Muscle layer of colon (tissue), 2 donors: ENCODE data around the gene LPP.
A peak's percentile ranks its signal among the peaks of the same experiment; 100 is the strongest.

Experiments
- H3K27ac ChIP-seq: one replicate; pipeline ENCODE4 v1.7.0; 2013; ENCODE audit warnings: low read depth, mild to moderate bottlenecking, low read length, moderate library complexity
- H3K27me3 ChIP-seq, 2 donors: one replicate each; pipeline ENCODE4 v1.7.0; 2013; ENCODE audit warnings: low read length in 2 of 2, mild to moderate bottlenecking in 2 of 2; ENCODE audit not compliant: insufficient read depth in 2 of 2, control insufficient read depth in 1 of 2
- H3K36me3 ChIP-seq: one replicate; pipeline ENCODE4 v1.7.0; 2013; ENCODE audit warnings: mild to moderate bottlenecking, low read length; ENCODE audit not compliant: insufficient read depth
- H3K4me1 ChIP-seq: one replicate; pipeline ENCODE4 v1.7.0; 2013; ENCODE audit warnings: mild to moderate bottlenecking, low read length; ENCODE audit not compliant: insufficient read depth
- H3K4me3 ChIP-seq, 2 donors: one replicate each; pipeline ENCODE4 v1.7.0; 2013; ENCODE audit warnings: low read length in 2 of 2, low read depth in 1 of 2, mild to moderate bottlenecking in 1 of 2, moderate library complexity in 1 of 2
- H3K9ac ChIP-seq: one replicate; pipeline ENCODE4 v1.7.0; 2013; ENCODE audit warnings: low read length
- H3K9me3 ChIP-seq: one replicate; pipeline ENCODE4 v1.7.0; 2013; ENCODE audit warnings: mild to moderate bottlenecking, low read length
- donor health status: abdominal sarcoma.
- donor health status: Adenocarcinoma of cecum.

Gene LPP

DNA sequence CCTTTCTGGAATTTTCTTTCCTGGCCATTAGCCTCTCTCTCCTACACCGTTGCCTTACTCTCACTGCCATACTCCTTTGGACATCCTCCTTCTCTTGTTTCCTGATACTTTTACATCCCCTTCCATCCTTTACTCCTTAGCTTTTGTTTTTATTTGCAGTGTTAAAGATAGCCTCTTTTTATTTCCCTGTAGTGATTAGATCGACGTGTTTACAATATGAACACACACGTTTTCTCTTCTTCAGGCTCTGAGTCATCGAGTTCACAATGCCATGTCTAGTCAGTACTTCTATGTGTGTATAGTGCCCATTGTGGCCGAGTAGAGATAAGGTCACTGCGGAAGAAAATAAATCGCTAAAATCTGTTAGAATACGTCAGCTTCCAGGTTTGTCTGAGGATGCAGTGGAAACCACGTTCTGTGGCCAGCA, 208.5 kb downstream of the LPP start:
- Histone ChIP-seq H3K9ac (no peak overlapping the region), H3K9me3 (no peaks in the 10 kb centered on the region), H3K4me1 (peaks cover 57% of the 10 kb centered on the region), H3K36me3 (no peaks in the 10 kb centered on the region), H3K4me3 (no peak overlapping the region), H3K27ac (no peak overlapping the region), H3K27me3 (no peaks in the 10 kb centered on the region)

DNA sequence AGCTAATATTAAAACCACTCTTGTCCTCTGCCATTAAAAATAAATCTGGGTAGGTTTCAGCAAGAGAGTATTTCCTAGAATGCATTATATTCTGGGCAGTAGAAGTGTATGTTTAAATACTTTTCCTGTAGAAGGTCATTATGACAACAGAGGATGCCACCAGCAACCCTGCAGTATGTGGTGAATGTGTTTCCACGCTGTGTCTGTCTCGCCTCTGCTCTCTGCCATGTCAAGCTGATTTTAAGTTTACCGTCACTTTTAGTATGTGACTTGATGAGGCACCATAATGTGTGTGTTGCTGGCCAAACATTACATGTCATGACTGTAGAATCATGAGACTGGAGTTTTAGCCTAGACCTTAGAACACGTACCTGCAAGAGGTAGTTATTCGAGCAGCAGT, 211.2 kb downstream of the LPP start:
- H3K4me1 ChIP-seq, result peaks cover 46% of the 10 kb centered on the region
- peak overlapping the region; percentile 1 for H3K27ac ChIP-seq

DNA sequence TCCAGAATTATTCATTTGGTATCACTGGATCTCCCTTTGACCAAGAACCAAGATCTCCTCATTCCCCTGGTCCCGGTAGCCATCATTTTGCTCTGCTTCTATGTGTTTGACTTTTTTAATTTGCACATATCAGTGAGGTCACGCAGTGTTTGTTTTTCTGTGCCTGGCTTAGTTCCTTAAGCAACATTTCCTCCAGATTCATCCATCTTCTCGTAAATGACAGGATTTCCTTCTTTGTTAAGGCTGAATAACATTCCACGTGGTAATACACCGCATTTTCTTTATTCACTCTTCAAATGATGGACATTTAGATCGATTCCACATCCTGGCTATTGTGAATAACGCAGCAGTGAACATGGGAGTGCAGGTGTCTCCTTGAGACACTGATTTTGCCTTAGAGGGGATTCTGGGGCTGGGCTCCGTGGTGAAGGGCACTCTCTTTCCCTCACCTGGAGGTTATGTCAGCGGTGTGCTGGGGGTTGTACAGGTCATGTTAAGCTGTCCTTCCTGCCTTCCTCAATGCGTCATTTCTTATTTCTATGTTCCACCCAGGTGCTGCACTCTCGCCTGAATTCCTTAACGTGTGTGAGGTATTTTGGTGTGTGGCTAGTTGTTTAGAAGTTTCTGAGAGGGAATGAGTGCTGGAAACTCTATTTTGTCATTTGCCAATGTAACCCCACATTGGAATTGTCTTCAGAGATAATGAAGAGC, 212.2 kb downstream of the LPP start:
- peaks cover 46% of the 10 kb centered on the region for H3K4me1 ChIP-seq
- no peaks in the 10 kb centered on the region for H3K27me3 ChIP-seq
- H3K9me3 ChIP-seq, result no peaks in the 10 kb centered on the region
- H3K4me3 ChIP-seq, result no peak overlapping the region
- no peaks in the 10 kb centered on the region for H3K36me3 ChIP-seq
- peak overlapping the region; percentile 39 for H3K27ac ChIP-seq
- peak overlapping the region; percentile 12 for H3K9ac ChIP-seq

More for the DNA sequence above, 211.2 kb downstream of the LPP start:
- H3K27me3 ChIP-seq, result no peaks in the 10 kb centered on the region
- H3K9me3 ChIP-seq, result no peaks in the 10 kb centered on the region
- no peaks in the 10 kb centered on the region for H3K36me3 ChIP-seq
- H3K4me3 ChIP-seq, result no peak overlapping the region
- H3K9ac ChIP-seq, result no peak overlapping the region

DNA sequence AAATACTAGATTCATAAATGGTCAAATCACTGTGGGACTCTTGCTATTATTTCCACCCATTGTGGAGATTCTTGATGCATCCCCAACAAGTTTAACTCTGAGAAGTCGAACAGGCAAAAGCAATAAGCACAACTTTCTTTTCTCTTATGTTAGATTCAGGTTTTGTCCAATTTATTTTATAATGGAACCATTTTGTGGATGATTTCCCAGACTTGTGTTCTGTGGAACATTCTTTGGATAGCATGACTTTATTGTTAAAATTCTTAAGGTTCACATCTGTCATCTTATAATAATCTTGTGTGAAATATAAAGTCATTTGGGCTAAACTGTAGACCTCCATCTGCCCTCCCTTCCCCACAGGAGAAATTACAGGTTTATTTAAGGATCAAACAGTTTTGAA, 213.7 kb downstream of the LPP start:
- Histone ChIP-seq H3K27me3 (no peaks in the 10 kb centered on the region), H3K27ac (no peak overlapping the region), H3K9me3 (no peaks in the 10 kb centered on the region), H3K4me1 (peaks cover 42% of the 10 kb centered on the region), H3K36me3 (no peaks in the 10 kb centered on the region), H3K9ac (no peak overlapping the region), H3K4me3 (no peak overlapping the region)

DNA sequence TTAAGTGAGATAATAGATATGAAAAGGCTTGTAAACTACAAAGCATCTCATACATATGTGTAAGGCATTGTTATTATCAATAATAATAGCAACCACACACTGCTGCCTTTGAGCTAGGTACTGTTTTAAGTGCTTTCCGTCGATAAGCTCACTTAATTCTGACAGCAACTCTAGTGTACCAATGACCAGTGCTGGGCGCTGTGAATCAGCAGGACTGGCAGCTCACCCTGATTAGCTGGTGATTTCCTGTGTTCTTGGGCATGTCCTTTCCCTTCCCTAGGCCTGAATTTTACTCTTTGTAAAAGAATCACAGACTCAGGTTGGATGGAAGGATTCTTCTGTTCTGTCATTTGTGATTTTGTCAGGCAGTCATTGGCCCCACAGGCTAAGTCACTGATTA, 215.6 kb downstream of the LPP start:
- H3K4me1 ChIP-seq, result peaks cover 34% of the 10 kb centered on the region
- no peaks in the 10 kb centered on the region for H3K9me3 ChIP-seq
- no peak overlapping the region for H3K9ac ChIP-seq
- no peaks in the 10 kb centered on the region for H3K36me3 ChIP-seq
- no peak overlapping the region for H3K27ac ChIP-seq
- H3K4me3 ChIP-seq, result no peak overlapping the region
- H3K27me3 ChIP-seq, result no peaks in the 10 kb centered on the region

DNA sequence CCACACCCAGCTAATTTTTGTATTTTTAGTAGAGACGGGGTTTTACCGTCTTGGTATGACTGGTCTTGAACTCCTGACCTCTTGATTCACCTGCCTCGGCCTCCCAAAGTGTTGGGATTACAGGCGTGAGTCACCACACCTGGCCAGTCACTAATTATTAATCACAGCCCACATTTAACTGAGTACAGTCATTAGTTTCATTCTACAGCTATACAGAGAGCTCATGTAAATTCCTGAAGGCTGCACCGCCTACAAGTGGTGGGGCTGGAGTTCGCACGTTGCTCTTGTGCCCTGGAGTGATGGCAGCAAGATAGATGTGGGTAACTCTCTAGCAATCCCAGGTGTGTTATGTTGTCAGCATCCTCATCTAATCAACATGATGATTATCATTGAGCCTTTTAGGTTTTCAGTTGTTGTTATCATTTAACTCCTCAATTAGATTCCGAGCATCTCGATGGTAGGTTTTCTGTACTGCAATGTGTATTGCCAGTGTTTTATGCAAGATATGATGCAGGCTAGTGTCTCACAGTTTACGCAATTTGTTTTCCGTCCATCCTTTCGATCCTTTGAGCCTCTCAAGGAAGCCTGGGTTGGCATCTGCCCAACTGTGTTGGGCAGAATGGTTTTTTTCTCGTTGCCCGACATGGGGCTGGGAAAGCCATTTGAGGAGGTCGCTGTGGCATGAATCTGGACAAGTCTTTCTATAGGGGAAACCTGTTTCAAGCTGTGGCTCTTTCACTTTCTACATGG, 216.3 kb downstream of the LPP start:
- Histone ChIP-seq H3K9me3 (no peaks in the 10 kb centered on the region), H3K27ac (no peak overlapping the region), H3K27me3 (no peaks in the 10 kb centered on the region), H3K4me3 (no peak overlapping the region), H3K4me1 (peaks cover 26% of the 10 kb centered on the region), H3K36me3 (no peaks in the 10 kb centered on the region), H3K9ac (no peak overlapping the region)

DNA sequence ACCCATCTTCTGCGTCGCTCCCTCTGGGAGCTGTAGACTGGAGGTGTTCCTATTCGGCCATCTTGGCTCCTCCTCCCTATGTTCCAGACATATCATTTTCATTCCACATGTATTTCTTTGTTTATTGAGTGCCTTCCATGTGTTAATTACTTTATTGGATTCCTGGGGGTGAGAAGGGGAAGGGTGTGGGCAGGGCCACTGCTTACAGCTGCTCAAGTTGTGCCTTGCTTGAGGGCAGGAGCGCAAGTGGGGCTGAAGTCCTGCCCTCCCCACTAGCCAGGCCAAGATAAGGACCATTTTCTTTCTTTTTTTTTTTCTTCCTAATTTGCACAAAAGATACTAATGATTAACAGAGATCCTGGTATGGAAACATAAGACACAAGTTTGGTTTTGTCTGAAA, 224.8 kb downstream of the LPP start:
- Histone ChIP-seq H3K27me3 (no peaks in the 10 kb centered on the region), H3K4me1 (peaks cover 1% of the 10 kb centered on the region), H3K9me3 (no peaks in the 10 kb centered on the region), H3K9ac (no peak overlapping the region), H3K36me3 (no peaks in the 10 kb centered on the region), H3K4me3 (no peak overlapping the region), H3K27ac (no peak overlapping the region)

DNA sequence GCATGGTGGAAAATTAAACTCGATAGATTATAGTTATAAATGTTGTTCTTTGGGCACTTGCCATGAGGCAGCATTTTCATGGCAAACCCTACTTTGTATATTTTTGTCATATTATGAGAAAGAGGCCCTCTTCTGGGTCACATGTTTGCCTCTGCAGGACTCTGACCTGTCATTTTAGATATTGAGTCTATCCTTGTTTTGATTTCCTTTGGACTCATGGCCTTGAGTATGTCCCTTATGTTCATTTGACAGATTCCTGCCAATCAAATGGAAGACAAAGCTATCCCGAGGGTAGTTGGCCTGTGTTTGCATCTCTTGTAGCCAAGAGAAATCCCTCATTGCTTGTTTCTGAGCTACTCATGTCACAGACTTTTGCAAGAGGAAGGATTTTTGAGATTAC, 226.3 kb downstream of the LPP start:
- H3K36me3 ChIP-seq, result no peaks in the 10 kb centered on the region
- no peak overlapping the region for H3K9ac ChIP-seq
- no peak overlapping the region for H3K4me3 ChIP-seq
- peaks cover 12% of the 10 kb centered on the region for H3K4me1 ChIP-seq
- no peaks in the 10 kb centered on the region for H3K9me3 ChIP-seq
- no peak overlapping the region for H3K27ac ChIP-seq
- no peaks in the 10 kb centered on the region for H3K27me3 ChIP-seq

DNA sequence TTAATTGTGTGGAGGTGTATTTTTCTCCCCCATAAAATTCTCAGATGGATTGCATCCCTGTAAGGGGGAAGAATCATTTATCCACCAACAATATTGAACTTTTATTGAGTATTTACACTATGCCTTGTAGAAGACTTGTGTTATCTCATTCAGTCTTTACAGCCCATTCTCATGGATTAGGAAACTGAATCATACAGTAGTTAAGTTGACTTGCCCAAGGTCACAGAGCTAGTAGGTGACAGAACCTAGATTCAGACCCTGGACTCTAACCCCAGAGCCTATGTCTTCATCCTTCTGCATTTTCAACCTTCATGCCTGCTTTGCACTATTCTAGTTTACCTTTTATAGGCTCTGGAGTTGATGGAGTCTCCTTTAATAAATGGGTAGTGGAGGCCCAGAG, 226.8 kb downstream of the LPP start:
- H3K27ac ChIP-seq, result no peak overlapping the region
- no peak overlapping the region for H3K9ac ChIP-seq
- H3K4me3 ChIP-seq, result no peak overlapping the region
- no peaks in the 10 kb centered on the region for H3K27me3 ChIP-seq
- no peaks in the 10 kb centered on the region for H3K9me3 ChIP-seq
- H3K4me1 ChIP-seq, result peaks cover 14% of the 10 kb centered on the region
- no peaks in the 10 kb centered on the region for H3K36me3 ChIP-seq

DNA sequence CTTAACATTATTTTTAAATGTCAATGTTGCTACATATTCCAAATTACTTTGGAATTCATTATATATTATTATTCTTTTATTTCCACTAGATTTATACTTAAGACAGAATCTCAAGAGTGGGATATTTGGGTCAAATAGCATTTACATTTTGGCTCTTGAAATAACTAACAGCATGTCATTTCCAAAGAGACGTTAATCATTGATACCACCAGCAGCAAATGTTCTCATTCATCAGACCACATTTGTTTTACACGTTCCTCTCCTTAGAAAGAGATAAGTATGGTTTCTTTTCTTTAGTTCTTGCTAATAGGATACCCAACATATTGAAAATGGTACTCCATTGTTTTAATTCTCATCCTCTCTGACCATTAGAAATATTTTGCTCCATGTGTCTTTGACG, 229.8 kb downstream of the LPP start:
- H3K4me1 ChIP-seq, result peaks cover 22% of the 10 kb centered on the region
- no peaks in the 10 kb centered on the region for H3K27me3 ChIP-seq
- H3K27ac ChIP-seq, result no peak overlapping the region
- no peak overlapping the region for H3K4me3 ChIP-seq
- no peak overlapping the region for H3K9ac ChIP-seq
- H3K36me3 ChIP-seq, result no peaks in the 10 kb centered on the region
- no peaks in the 10 kb centered on the region for H3K9me3 ChIP-seq

DNA sequence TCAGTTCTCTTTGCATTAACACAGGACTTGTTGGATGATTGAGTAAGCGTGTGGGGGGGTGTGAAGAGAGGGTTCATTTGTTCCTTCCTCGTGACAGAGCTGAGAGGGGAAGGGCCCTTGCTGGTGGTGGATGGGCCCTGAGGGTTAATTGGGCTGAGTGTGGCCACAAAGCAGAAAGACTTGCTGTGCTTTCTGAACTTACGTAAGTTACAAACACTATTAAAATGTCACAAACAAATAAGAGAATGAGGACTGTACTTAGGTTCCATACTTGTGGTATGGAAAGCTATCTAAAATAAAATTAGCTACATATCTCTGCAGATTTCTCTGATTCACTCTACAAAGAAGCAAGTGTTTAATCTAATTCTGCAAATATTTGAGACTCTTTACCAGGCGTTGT, 231.3 kb downstream of the LPP start:
- no peak overlapping the region for H3K9ac ChIP-seq
- H3K4me1 ChIP-seq, result peaks cover 36% of the 10 kb centered on the region
- no peaks in the 10 kb centered on the region for H3K36me3 ChIP-seq
- no peak overlapping the region for H3K4me3 ChIP-seq
- H3K27me3 ChIP-seq, result no peaks in the 10 kb centered on the region
- H3K9me3 ChIP-seq, result no peaks in the 10 kb centered on the region
- peak overlapping the region; percentile 25 for H3K27ac ChIP-seq
